GM12891 (cell line): Measurements from ENCODE around the gene PFKFB1.

Experiments used
- PAX5 ChIP-seq: IDR thresholded peaks from 2 replicates; pipeline ENCODE4 v1.6.1; 2011; ENCODE audit warnings: low read length, moderate library complexity, mild to moderate bottlenecking; ENCODE audit not compliant: insufficient read depth, severe bottlenecking
- POLR2A ChIP-seq: IDR thresholded peaks from 2 replicates; pipeline ENCODE4 v1.6.1; 2011; ENCODE audit warnings: low read depth, low read length, control low read depth
- POLR2AphosphoS5 ChIP-seq: IDR thresholded peaks from 2 replicates; pipeline ENCODE4 v1.6.1; 2011; ENCODE audit warnings: low read depth, low read length, control low read depth
- TAF1 ChIP-seq: IDR thresholded peaks from 2 replicates; pipeline ENCODE4 v1.6.1; 2011; ENCODE audit warnings: low read depth, low read length, control low read depth

- TF ChIP-seq PAX5 (no peak), POLR2AphosphoS5 (no peak), POLR2A (no peak), TAF1 (no peak)
Observed at GRCh38 chrX:54891573-54891972, 102.4 kb downstream of the PFKFB1 start.
